ENCODE results near the gene NFU1. TPM values are rescaled to one million over a fixed set of nuclear protein-coding genes. Genes with fewer than 3 reads are reported as not detected.

NFU1 gene
- total RNA-seq, 1 donor from 2014 or later: 24.3 TPM

DNA sequence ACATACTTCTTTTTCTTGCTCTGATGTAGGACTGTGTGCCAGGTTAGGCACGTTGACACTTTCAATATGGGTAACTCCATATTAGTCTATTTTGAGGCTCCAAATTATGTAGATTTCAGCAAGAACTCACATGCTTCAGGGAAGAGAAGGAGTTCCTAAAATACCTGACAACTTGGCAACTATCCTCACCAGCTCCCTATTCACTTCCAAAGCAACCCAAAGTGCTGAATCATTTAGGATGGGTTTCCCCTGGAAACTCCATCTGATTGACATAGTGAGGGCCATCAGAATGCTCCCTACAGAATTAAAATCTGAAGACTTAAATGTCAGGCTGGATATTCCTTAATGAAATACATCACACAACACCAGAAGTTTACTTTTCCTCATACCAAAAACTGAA lies 32.5 kb upstream of the NFU1 start:
- ChIA-PET POLR2A (no interaction called here), CTCF (no interaction called here)
- no peak overlapping the region for H3K4me3 Mint-ChIP-seq
- H3K36me3 Mint-ChIP-seq (ENCODE audit: low read depth): no peaks in the 10 kb centered on the region
- intact Hi-C loops (cut with micrococcal nuclease): no loop called here
- peaks cover 9% of the 10 kb centered on the region for H3K27me3 Mint-ChIP-seq
- DNase-seq: no peak
- H3K27ac Mint-ChIP-seq: no peak overlapping the region
- ATAC-seq (ENCODE audit: low read depth): no peak
- no peaks in the 10 kb centered on the region for H3K9me3 Mint-ChIP-seq
- no peak for TF ChIP-seq CTCF (IDR thresholded peaks at IDR 0.05)
- H3K4me1 Mint-ChIP-seq: no peaks in the 10 kb centered on the region

GRCh38 chr2:69469375-69469774 lies 32.1 kb upstream of the NFU1 start:
- no peaks in the 10 kb centered on the region for H3K9me3 Mint-ChIP-seq
- no peak overlapping the region for H3K4me3 Mint-ChIP-seq
- H3K27ac Mint-ChIP-seq: no peak overlapping the region
- H3K36me3 Mint-ChIP-seq (ENCODE audit: low read depth): no peaks in the 10 kb centered on the region
- peaks cover 9% of the 10 kb centered on the region for H3K27me3 Mint-ChIP-seq
- intact Hi-C loops (cut with micrococcal nuclease): no loop called here
- DNase-seq (no peak), ATAC-seq (ENCODE audit: low read depth) (no peak)
- H3K4me1 Mint-ChIP-seq: no peaks in the 10 kb centered on the region
- no peak for TF ChIP-seq CTCF (IDR thresholded peaks at IDR 0.05)
- ChIA-PET CTCF (no interaction called here), POLR2A (no interaction called here)

GRCh38 chr2:69466728-69467127 lies 29.5 kb upstream of the NFU1 start:
- ChIA-PET CTCF (no interaction called here), POLR2A (no interaction called here)
- no peaks in the 10 kb centered on the region for H3K4me1 Mint-ChIP-seq
- no peaks in the 10 kb centered on the region for H3K36me3 Mint-ChIP-seq (ENCODE audit: low read depth)
- no peaks in the 10 kb centered on the region for H3K9me3 Mint-ChIP-seq
- ATAC-seq (ENCODE audit: low read depth) (no peak), DNase-seq (no peak)
- TF ChIP-seq CTCF (IDR thresholded peaks at IDR 0.05): no peak
- no peak overlapping the region for H3K4me3 Mint-ChIP-seq
- H3K27me3 Mint-ChIP-seq: peaks cover 9% of the 10 kb centered on the region
- intact Hi-C loops (cut with micrococcal nuclease): no loop called here
- H3K27ac Mint-ChIP-seq: no peak overlapping the region

DNA sequence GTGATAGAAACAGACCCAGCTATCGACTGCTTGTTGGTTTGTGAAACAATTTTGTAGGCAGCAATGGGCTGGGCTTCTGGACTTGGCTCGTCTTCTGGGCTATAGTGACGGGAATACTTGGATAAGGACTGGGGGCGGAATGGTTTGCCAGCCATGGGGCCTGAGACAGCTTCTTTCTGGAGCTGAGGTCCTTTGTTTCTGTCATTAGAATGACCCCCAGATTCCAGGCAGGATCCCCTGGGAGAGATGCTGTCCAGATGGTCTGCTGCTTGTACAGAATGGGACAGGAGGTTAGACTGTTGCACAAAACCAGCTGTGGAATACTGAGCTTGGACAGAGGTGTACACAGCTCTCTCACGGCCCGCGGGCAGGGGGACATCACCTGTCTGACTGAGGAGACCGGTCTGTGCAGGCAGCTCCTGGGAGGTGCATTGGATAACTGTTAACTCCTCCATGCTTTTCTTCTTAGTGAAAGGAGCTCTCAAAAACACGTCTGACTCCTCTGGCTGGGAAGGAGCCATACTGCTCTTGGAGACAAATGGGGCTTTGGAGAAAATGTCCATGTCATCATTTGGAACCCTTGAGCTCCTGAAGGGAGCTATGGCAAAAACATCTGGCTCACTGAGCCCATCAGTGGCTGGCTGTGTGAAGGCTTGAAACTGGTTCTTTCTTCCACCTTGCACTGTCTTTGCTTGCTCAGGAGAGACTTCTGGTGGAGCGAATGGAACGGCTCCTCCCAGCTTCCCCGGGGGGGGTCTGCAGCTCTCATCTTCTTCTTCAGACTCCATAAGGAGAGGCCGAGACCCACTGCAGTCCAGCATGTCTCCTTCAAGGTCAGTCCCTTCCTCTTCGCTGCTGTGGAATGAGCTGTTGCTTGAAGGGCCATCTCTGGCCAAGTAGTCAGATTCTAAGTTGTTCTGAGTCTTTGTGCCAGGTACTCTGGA lies 28.6 kb upstream of the NFU1 start:
- CTCF ChIA-PET: no interaction called here

GRCh38 chr2:69464575-69464974 lies 27.3 kb upstream of the NFU1 start:
- H3K36me3 Mint-ChIP-seq (ENCODE audit: low read depth): no peaks in the 10 kb centered on the region
- H3K27me3 Mint-ChIP-seq: peaks cover 3% of the 10 kb centered on the region
- no peaks in the 10 kb centered on the region for H3K9me3 Mint-ChIP-seq
- POLR2A ChIA-PET: no interaction called here
- DNase-seq (no peak), ATAC-seq (ENCODE audit: low read depth) (no peak)
- intact Hi-C loops (cut with micrococcal nuclease): no loop called here
- no peak overlapping the region for H3K4me3 Mint-ChIP-seq
- TF ChIP-seq CTCF (IDR thresholded peaks at IDR 0.05): no peak
- no peaks in the 10 kb centered on the region for H3K4me1 Mint-ChIP-seq
- CTCF ChIA-PET: no interaction called here
- H3K27ac Mint-ChIP-seq: no peak overlapping the region

More for the DNA sequence above, 28.6 kb upstream of the NFU1 start:
- TF ChIP-seq CTCF (IDR thresholded peaks at IDR 0.05): no peak
- ATAC-seq (ENCODE audit: low read depth) (no peak), DNase-seq (no peak)
- no peak overlapping the region for H3K4me3 Mint-ChIP-seq
- H3K9me3 Mint-ChIP-seq: no peaks in the 10 kb centered on the region
- H3K4me1 Mint-ChIP-seq: no peaks in the 10 kb centered on the region
- intact Hi-C loops (cut with micrococcal nuclease): no loop called here
- no peaks in the 10 kb centered on the region for H3K36me3 Mint-ChIP-seq (ENCODE audit: low read depth)
- H3K27ac Mint-ChIP-seq: no peak overlapping the region
- POLR2A ChIA-PET: no interaction called here
- H3K27me3 Mint-ChIP-seq: peaks cover 7% of the 10 kb centered on the region

Data from activated B cell treated with CpG ODN at 0.5 μM for 24 hours (primary cell).